Trophoblast cell (in vitro differentiated cells and primary cell): ENCODE data around the gene NKPD1.

Experiments used
- DNase-seq, 2 donors: peaks; one replicate each; pipeline ENCODE4 v3.0.0-alpha.2; 2016
- H2AFZ ChIP-seq: 2 replicates; pipeline ENCODE4 v1.6.1; 2013; ENCODE audit warnings: low read length, moderate library complexity, mild to moderate bottlenecking; ENCODE audit not compliant: insufficient read depth, poor library complexity
- H2AK5ac ChIP-seq: 2 replicates; pipeline ENCODE4 v1.6.1; 2013; ENCODE audit warnings: mild to moderate bottlenecking, low read length
- H2BK120ac ChIP-seq: 2 replicates; pipeline ENCODE4 v1.6.1; 2013; ENCODE audit warnings: low read length, mild to moderate bottlenecking, moderate library complexity; ENCODE audit not compliant: insufficient read depth, poor library complexity
- H2BK12ac ChIP-seq: 2 replicates; pipeline ENCODE4 v1.6.1; 2013; ENCODE audit warnings: mild to moderate bottlenecking, low read length, moderate library complexity
- H2BK5ac ChIP-seq: 2 replicates; pipeline ENCODE4 v1.6.1; 2013; ENCODE audit warnings: low read length, low read depth, moderate library complexity, mild to moderate bottlenecking; ENCODE audit not compliant: poor library complexity
- H3K14ac ChIP-seq: 2 replicates; pipeline ENCODE4 v1.6.1; 2013; ENCODE audit warnings: mild to moderate bottlenecking, low read length
- H3K18ac ChIP-seq: 2 replicates; pipeline ENCODE4 v1.6.1; 2013; ENCODE audit warnings: mild to moderate bottlenecking, low read length
- H3K23ac ChIP-seq: 2 replicates; pipeline ENCODE4 v1.6.1; 2013; ENCODE audit warnings: low read length
- H3K27ac ChIP-seq: 2 replicates; pipeline ENCODE4 v1.5.1; 2013; ENCODE audit warnings: low read depth, mild to moderate bottlenecking, inconsistent platforms, low read length, moderate library complexity
- H3K27me3 ChIP-seq: 2 replicates; pipeline ENCODE4 v1.6.1; 2013; ENCODE audit warnings: inconsistent platforms, mild to moderate bottlenecking, low read length, moderate library complexity; ENCODE audit not compliant: insufficient read depth
- H3K36me3 ChIP-seq, 2 experiments: 1 replicate in 1 of 2; 2 replicates in 1 of 2; pipeline ENCODE4 v1.6.1; 2013; ENCODE audit warnings: low read length in 2 of 2, mild to moderate bottlenecking in 2 of 2, moderate library complexity in 1 of 2; ENCODE audit not compliant: insufficient read depth in 2 of 2, control insufficient read depth in 1 of 2
- H3K4ac ChIP-seq: 2 replicates; pipeline ENCODE4 v1.6.1; 2013; ENCODE audit warnings: low read depth, mild to moderate bottlenecking, low read length, moderate library complexity
- H3K4me1 ChIP-seq, 2 experiments: 1 replicate in 1 of 2; 2 replicates in 1 of 2; pipeline ENCODE4 v1.6.1; 2013; ENCODE audit warnings: low read length in 2 of 2, mild to moderate bottlenecking in 2 of 2, moderate library complexity in 1 of 2; ENCODE audit not compliant: insufficient read depth in 2 of 2, control insufficient read depth in 1 of 2
- H3K4me2 ChIP-seq: 2 replicates; pipeline ENCODE4 v1.6.1; 2013; ENCODE audit warnings: inconsistent platforms, mild to moderate bottlenecking, low read length, moderate library complexity
- H3K4me3 ChIP-seq: 2 replicates; pipeline ENCODE4 v1.5.1; 2013; ENCODE audit warnings: mild to moderate bottlenecking, low read depth, low read length, inconsistent platforms
- H3K79me1 ChIP-seq: one replicate; pipeline ENCODE4 v1.6.1; 2013; ENCODE audit warnings: low read length
- H3K79me2 ChIP-seq: 2 replicates; pipeline ENCODE4 v1.6.1; 2013; ENCODE audit warnings: low read length, mild to moderate bottlenecking; ENCODE audit not compliant: control insufficient read depth, insufficient read depth, poor library complexity
- H3K9ac ChIP-seq: 2 replicates; pipeline ENCODE4 v1.6.1; 2013; ENCODE audit warnings: mild to moderate bottlenecking, low read length
- H3K9me3 ChIP-seq: 2 replicates; pipeline ENCODE4 v1.6.1; 2013; ENCODE audit warnings: low read depth, mild to moderate bottlenecking, control low read depth, inconsistent platforms, low read length; ENCODE audit not compliant: insufficient read depth
- H4K12ac ChIP-seq: 2 replicates; pipeline ENCODE4 v1.6.1; 2013; ENCODE audit warnings: low read depth, mild to moderate bottlenecking, low read length, moderate library complexity
- H4K8ac ChIP-seq: 2 replicates; pipeline ENCODE4 v1.6.1; 2013; ENCODE audit warnings: low read depth, mild to moderate bottlenecking, low read length, moderate library complexity
- H4K91ac ChIP-seq: one replicate; pipeline ENCODE4 v1.6.1; 2013; ENCODE audit warnings: low read depth, mild to moderate bottlenecking, low read length, moderate library complexity
- WGBS: extraction: QIAGEN DNeasy Blood & Tissue Kit; methylation state at CpG from one replicate; pipeline ENCODE4 v1.1.7; 2013; ENCODE audit warnings: missing lambda C conversion rate; ENCODE audit not compliant: insufficient read length, insufficient coverage; ENCODE audit errors: extremely low coverage; 5-methylcytosine and 5-hydroxymethylcytosine counted together

Gene NKPD1

GRCh38 chr19:45130888-45131615 lies 29.7 kb downstream of the NKPD1 start:
- Histone ChIP-seq H3K4me3 (no peak overlapping the region), H3K4me1 (no peaks in the 10 kb centered on the region), H2BK5ac (no peak overlapping the region), H2AFZ (no peak overlapping the region), H3K27ac (no peak overlapping the region), H3K27me3 (no peaks in the 10 kb centered on the region), H3K9ac (no peak overlapping the region), H2BK12ac (no peak overlapping the region), H3K4me2 (no peak overlapping the region), H3K14ac (no peak overlapping the region), H4K8ac (no peak overlapping the region), H2AK5ac (no peak overlapping the region), H3K36me3 (no peaks in the 10 kb centered on the region), H3K23ac (no peak overlapping the region), H3K9me3 (no peaks in the 10 kb centered on the region), H3K79me2 (no peaks in the 10 kb centered on the region), H2BK120ac (no peak overlapping the region), H3K79me1 (no peaks in the 10 kb centered on the region), H4K12ac (no peak overlapping the region), H3K18ac (no peak overlapping the region), H3K4ac (no peak overlapping the region), H4K91ac (no peak overlapping the region)
- no CpG with 5 or more reads among the region's 13 CpGs for WGBS
- peak in 1 of 2 donors; percentile 16 for DNase-seq

GRCh38 chr19:45130236-45130635 lies 30.5 kb downstream of the NKPD1 start:
- Histone ChIP-seq H4K12ac (no peak overlapping the region), H3K14ac (no peak overlapping the region), H3K79me2 (no peaks in the 10 kb centered on the region), H4K91ac (no peak overlapping the region), H3K4ac (no peak overlapping the region), H3K27ac (no peak overlapping the region), H2AK5ac (no peak overlapping the region), H2BK12ac (no peak overlapping the region), H3K4me1 (no peaks in the 10 kb centered on the region), H3K36me3 (no peaks in the 10 kb centered on the region), H3K79me1 (no peaks in the 10 kb centered on the region), H3K23ac (no peak overlapping the region), H4K8ac (no peak overlapping the region), H3K9me3 (no peaks in the 10 kb centered on the region), H2BK5ac (no peak overlapping the region), H3K27me3 (no peaks in the 10 kb centered on the region), H3K4me2 (no peak overlapping the region), H3K9ac (no peak overlapping the region), H2BK120ac (no peak overlapping the region), H2AFZ (no peak overlapping the region), H3K4me3 (no peak overlapping the region), H3K18ac (no peak overlapping the region)
- WGBS, result no CpG with 5 or more reads among the region's 13 CpGs
- DNase-seq, result no peak

- no peak overlapping the region for H3K18ac ChIP-seq
- no peak overlapping the region for H3K9ac ChIP-seq
- no peak overlapping the region for H4K8ac ChIP-seq
- peaks cover 3 to 4% of the 10 kb centered on the region in 2 experiments for H3K4me1 ChIP-seq
- no peak overlapping the region for H2BK120ac ChIP-seq
- no peak overlapping the region for H3K14ac ChIP-seq
- no peak overlapping the region for H4K12ac ChIP-seq
- no peak overlapping the region for H3K27ac ChIP-seq
- no peak overlapping the region for H4K91ac ChIP-seq
- no peak overlapping the region for H2BK5ac ChIP-seq
- no peak overlapping the region for H3K4me2 ChIP-seq
- H2AK5ac ChIP-seq, result no peak overlapping the region
- H3K79me2 ChIP-seq, result no peaks in the 10 kb centered on the region
- H3K4ac ChIP-seq, result no peak overlapping the region
- H3K79me1 ChIP-seq, result no peaks in the 10 kb centered on the region
- no peak for DNase-seq
- H3K27me3 ChIP-seq, result no peaks in the 10 kb centered on the region
- no peak overlapping the region for H2AFZ ChIP-seq
- no peak overlapping the region for H2BK12ac ChIP-seq
- no peak overlapping the region for H3K23ac ChIP-seq
- no peak overlapping the region for H3K4me3 ChIP-seq
- no peaks in the 10 kb centered on the region for H3K36me3 ChIP-seq
- WGBS, result no CpG with 5 or more reads among the region's 5 CpGs
- no peaks in the 10 kb centered on the region for H3K9me3 ChIP-seq
Measured at GRCh38 chr19:45128806-45129205, 32.0 kb downstream of the NKPD1 start.

DNA sequence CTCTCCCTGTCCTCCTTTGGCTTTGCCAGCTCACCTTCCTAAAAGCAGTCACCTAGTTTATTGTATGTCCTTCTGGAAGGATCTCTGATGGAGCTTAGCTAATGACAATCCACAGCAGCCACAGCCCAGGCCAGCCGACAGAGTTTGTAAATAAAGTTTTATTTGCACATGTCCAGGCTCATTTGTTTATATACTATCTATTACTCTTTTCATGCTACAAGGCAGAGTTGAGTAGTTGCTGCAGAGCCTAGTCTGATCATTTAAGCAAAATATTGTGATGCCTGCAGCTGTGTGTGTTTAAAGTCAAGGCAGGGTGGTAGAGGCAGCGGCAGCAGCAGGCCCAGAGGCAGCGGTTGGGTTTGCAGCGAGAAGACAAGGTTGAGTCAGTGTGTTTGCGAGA lies 32.6 kb downstream of the NKPD1 start:
- Histone ChIP-seq H3K36me3 (no peaks in the 10 kb centered on the region), H2BK12ac (no peak overlapping the region), H3K14ac (no peak overlapping the region), H3K4ac (no peak overlapping the region), H2AFZ (no peak overlapping the region), H2BK120ac (no peak overlapping the region), H3K27ac (no peak overlapping the region), H3K79me2 (no peaks in the 10 kb centered on the region), H3K4me3 (no peak overlapping the region), H3K9ac (no peak overlapping the region), H3K4me1 (peaks cover 8 to 9% of the 10 kb centered on the region in 2 experiments), H3K4me2 (no peak overlapping the region), H3K23ac (no peak overlapping the region), H4K12ac (no peak overlapping the region), H3K27me3 (no peaks in the 10 kb centered on the region), H2BK5ac (no peak overlapping the region), H3K18ac (no peak overlapping the region), H4K8ac (no peak overlapping the region), H3K9me3 (no peaks in the 10 kb centered on the region), H2AK5ac (no peak overlapping the region), H3K79me1 (no peaks in the 10 kb centered on the region), H4K91ac (no peak overlapping the region)
- DNase-seq, result no peak
- WGBS, result no CpG with 5 or more reads among the region's 5 CpGs
